Measurements from ENCODE around the gene ACSM2B.
"Not testable (repeated sequence)": the region's sequence is repeated elsewhere in the genome, so short reads cannot be mapped to it uniquely, and the experiment has no call there.

- TF ChIP-seq, protein P1, sequence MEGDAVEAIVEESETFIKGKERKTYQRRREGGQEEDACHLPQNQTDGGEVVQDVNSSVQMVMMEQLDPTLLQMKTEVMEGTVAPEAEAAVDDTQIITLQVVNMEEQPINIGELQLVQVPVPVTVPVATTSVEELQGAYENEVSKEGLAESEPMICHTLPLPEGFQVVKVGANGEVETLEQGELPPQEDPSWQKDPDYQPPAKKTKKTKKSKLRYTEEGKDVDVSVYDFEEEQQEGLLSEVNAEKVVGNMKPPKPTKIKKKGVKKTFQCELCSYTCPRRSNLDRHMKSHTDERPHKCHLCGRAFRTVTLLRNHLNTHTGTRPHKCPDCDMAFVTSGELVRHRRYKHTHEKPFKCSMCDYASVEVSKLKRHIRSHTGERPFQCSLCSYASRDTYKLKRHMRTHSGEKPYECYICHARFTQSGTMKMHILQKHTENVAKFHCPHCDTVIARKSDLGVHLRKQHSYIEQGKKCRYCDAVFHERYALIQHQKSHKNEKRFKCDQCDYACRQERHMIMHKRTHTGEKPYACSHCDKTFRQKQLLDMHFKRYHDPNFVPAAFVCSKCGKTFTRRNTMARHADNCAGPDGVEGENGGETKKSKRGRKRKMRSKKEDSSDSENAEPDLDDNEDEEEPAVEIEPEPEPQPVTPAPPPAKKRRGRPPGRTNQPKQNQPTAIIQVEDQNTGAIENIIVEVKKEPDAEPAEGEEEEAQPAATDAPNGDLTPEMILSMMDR (IDR thresholded peaks at IDR 0.05), result not testable (repeated sequence)
- not testable (repeated sequence) for TF ChIP-seq POLR2A, EP300, POLR2AphosphoS5 (IDR thresholded peaks at IDR 0.05)
Observed at GRCh38 chr16:20578091-20578490, 1.9 kb upstream of the ACSM2B start.

Measured in stomach (tissue), 4 donors.